ENCODE results near the gene MEG3.

GRCh38 chr14:100806386-100806785 is 19.5 kb upstream of the MEG3 start:
- TF ChIP-seq POLR2AphosphoS5 (IDR thresholded peaks at IDR 0.05; ENCODE audit: low read depth, low read length) (no peak), CTCF (IDR thresholded peaks at IDR 0.05) (no peak), SIN3A (IDR thresholded peaks at IDR 0.05; ENCODE audit: borderline replicate concordance, insufficient read depth, low read depth, low read length) (no peak), REST (IDR thresholded peaks at IDR 0.05; ENCODE audit: insufficient read depth in 1 of 2, low read depth in 2 of 2, low read length in 1 of 2) (no peak), TCF7L2 (IDR thresholded peaks at IDR 0.05; ENCODE audit: low read depth, low read length) (no peak)

All from Panc1 (cell line).